ENCODE results near the gene GTF3C4. TPM values are rescaled to one million over a fixed set of nuclear protein-coding genes. Genes with fewer than 3 reads are reported as not detected.

GTF3C4 gene
- total and polyA plus RNA-seq, 2 experiments from 2014 or later, result 6.1 to 19.2 TPM

DNA sequence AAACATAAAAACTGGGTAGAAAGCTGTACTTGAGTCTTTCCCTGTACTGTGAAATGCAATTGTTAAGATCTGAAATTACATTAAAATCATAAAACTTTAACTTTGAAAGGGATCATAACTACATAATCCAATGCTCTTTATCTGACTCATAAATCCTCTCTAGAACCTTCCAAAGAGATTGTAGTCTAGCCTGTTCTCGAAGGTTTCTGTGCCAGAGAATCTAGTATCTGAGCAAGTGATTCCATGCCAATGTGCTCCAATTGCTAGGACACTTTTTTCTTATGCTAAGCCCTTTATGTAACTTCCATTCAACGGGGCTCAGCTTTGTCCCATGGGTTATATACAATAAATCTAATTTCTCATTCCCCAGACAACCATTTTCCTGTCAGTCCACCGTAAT, 21.6 kb upstream of the GTF3C4 start:
- WGBS (ENCODE audit: low lambda C conversion rate, missing lambda C conversion rate), result 87% methylated on average over 3 of the region's 3 CpGs
- H3K4me2 ChIP-seq, result no peak overlapping the region
- DNase-seq (ENCODE audit: low spot score), result no peak
- no peaks in the 10 kb centered on the region for H3K27me3 ChIP-seq
- no peaks in the 10 kb centered on the region for H3K9me2 ChIP-seq (replicated peaks; ENCODE audit: insufficient read depth)
- H3K9me3 ChIP-seq (ENCODE audit: low read depth), result no peaks in the 10 kb centered on the region
- H3K79me2 ChIP-seq, result no peaks in the 10 kb centered on the region
- no peaks in the 10 kb centered on the region for H3K4me1 ChIP-seq (ENCODE audit: insufficient read depth)
- peak overlapping the region; percentile 70 for H3K27ac ChIP-seq
- no peak overlapping the region for H3K4me3 ChIP-seq
- no peak overlapping the region for H2AFZ ChIP-seq
- no peaks in the 10 kb centered on the region for H3K36me3 ChIP-seq (replicated peaks; ENCODE audit: insufficient read depth, low read depth)
- no peak for TF ChIP-seq EZH2 (IDR thresholded peaks at IDR 0.05; ENCODE audit: borderline replicate concordance)
- no peak for TF ChIP-seq EZH2phosphoT487 (IDR thresholded peaks at IDR 0.05; ENCODE audit: low read depth, severe bottlenecking, unreplicated experiment)
- no peaks in the 10 kb centered on the region for H4K20me1 ChIP-seq (ENCODE audit: insufficient read depth, poor library complexity, severe bottlenecking)

GRCh38 chr9:132651259-132651658, 19.0 kb upstream of the GTF3C4 start:
- Histone ChIP-seq H3K9me2 (replicated peaks; ENCODE audit: insufficient read depth) (no peaks in the 10 kb centered on the region), H3K9me3 (ENCODE audit: low read depth) (no peaks in the 10 kb centered on the region), H3K4me1 (ENCODE audit: insufficient read depth) (no peaks in the 10 kb centered on the region), H3K4me3 (no peak overlapping the region), H2AFZ (no peak overlapping the region), H3K4me2 (no peak overlapping the region), H3K27ac (no peak overlapping the region), H4K20me1 (ENCODE audit: insufficient read depth, poor library complexity, severe bottlenecking) (no peaks in the 10 kb centered on the region), H3K27me3 (no peaks in the 10 kb centered on the region), H3K79me2 (no peaks in the 10 kb centered on the region), H3K36me3 (replicated peaks; ENCODE audit: insufficient read depth, low read depth) (no peaks in the 10 kb centered on the region)
- TF ChIP-seq EZH2phosphoT487 (IDR thresholded peaks at IDR 0.05; ENCODE audit: low read depth, severe bottlenecking, unreplicated experiment) (no peak), EZH2 (IDR thresholded peaks at IDR 0.05; ENCODE audit: borderline replicate concordance) (no peak)
- TF ChIP-seq, protein P1, sequence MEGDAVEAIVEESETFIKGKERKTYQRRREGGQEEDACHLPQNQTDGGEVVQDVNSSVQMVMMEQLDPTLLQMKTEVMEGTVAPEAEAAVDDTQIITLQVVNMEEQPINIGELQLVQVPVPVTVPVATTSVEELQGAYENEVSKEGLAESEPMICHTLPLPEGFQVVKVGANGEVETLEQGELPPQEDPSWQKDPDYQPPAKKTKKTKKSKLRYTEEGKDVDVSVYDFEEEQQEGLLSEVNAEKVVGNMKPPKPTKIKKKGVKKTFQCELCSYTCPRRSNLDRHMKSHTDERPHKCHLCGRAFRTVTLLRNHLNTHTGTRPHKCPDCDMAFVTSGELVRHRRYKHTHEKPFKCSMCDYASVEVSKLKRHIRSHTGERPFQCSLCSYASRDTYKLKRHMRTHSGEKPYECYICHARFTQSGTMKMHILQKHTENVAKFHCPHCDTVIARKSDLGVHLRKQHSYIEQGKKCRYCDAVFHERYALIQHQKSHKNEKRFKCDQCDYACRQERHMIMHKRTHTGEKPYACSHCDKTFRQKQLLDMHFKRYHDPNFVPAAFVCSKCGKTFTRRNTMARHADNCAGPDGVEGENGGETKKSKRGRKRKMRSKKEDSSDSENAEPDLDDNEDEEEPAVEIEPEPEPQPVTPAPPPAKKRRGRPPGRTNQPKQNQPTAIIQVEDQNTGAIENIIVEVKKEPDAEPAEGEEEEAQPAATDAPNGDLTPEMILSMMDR (IDR thresholded peaks at IDR 0.05; ENCODE audit: poor library complexity), result peak; percentile 54
- WGBS (ENCODE audit: low lambda C conversion rate, missing lambda C conversion rate), result 75% methylated on average over 6 of the region's 6 CpGs
- DNase-seq (ENCODE audit: low spot score), result peak; percentile 44

GRCh38 chr9:132656299-132656698, 14.0 kb upstream of the GTF3C4 start:
- H3K27me3 ChIP-seq, result no peaks in the 10 kb centered on the region
- 96% methylated on average over 7 of the region's 7 CpGs for WGBS (ENCODE audit: low lambda C conversion rate, missing lambda C conversion rate)
- H2AFZ ChIP-seq, result no peak overlapping the region
- peaks cover 4% of the 10 kb centered on the region for H3K79me2 ChIP-seq
- H4K20me1 ChIP-seq (ENCODE audit: insufficient read depth, poor library complexity, severe bottlenecking), result no peaks in the 10 kb centered on the region
- TF ChIP-seq, protein P1 (IDR thresholded peaks at IDR 0.05; ENCODE audit: poor library complexity), result no peak
- TF ChIP-seq EZH2phosphoT487 (IDR thresholded peaks at IDR 0.05; ENCODE audit: low read depth, severe bottlenecking, unreplicated experiment) (no peak), EZH2 (IDR thresholded peaks at IDR 0.05; ENCODE audit: borderline replicate concordance) (no peak)
- H3K4me3 ChIP-seq, result no peak overlapping the region
- H3K9me2 ChIP-seq (replicated peaks; ENCODE audit: insufficient read depth), result no peaks in the 10 kb centered on the region
- no peak overlapping the region for H3K27ac ChIP-seq
- H3K4me2 ChIP-seq, result no peak overlapping the region
- no peaks in the 10 kb centered on the region for H3K4me1 ChIP-seq (ENCODE audit: insufficient read depth)
- no peaks in the 10 kb centered on the region for H3K9me3 ChIP-seq (ENCODE audit: low read depth)
- no peak for DNase-seq (ENCODE audit: low spot score)
- H3K36me3 ChIP-seq (replicated peaks; ENCODE audit: insufficient read depth, low read depth), result no peaks in the 10 kb centered on the region

DNA sequence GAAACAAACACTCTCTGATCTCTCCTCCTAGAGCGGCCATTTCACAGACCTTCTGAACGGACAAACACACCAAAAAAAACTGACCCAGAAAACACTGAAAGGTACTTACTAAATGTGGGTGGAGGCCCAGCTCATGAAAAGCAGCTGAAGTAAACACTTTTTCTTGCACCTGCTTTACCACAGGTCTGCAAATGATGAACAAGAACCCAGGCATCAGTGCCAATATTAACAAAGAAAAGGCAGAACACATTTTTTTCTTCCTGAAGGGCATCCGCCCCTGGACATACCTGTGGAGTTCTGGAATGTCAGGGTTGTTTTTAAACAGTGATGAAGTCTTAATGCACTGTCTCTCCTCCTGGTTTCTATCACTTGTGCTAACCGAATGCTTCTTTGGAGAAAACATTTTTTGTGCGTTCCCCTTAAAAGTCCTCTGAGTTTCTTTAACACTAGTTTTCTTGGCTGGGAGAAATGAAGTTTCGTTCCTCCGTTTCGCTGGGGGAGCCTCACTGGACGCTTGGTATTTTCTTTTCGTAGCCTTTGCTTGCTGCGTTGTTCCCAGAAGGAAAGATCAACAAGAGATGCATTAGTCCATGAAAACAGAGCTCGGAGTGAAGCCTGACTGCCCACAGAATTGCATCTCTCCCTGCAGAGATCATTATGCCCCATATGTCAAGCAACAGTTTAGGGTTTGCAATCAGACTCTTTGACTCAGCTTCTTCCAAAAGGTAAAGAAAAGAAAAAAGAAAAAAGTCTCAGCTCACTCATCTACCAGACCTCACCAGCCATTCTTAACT, 7.9 kb upstream of the GTF3C4 start:
- H3K79me2 ChIP-seq, result peaks cover 51% of the 10 kb centered on the region

More for the DNA sequence above, 7.9 kb upstream of the GTF3C4 start:
- Histone ChIP-seq H3K4me3 (no peak overlapping the region), H2AFZ (no peak overlapping the region), H4K20me1 (ENCODE audit: insufficient read depth, poor library complexity, severe bottlenecking) (peaks cover 4% of the 10 kb centered on the region), H3K36me3 (replicated peaks; ENCODE audit: insufficient read depth, low read depth) (no peaks in the 10 kb centered on the region), H3K27ac (no peak overlapping the region), H3K4me2 (no peak overlapping the region), H3K9me3 (ENCODE audit: low read depth) (no peaks in the 10 kb centered on the region), H3K4me1 (ENCODE audit: insufficient read depth) (no peaks in the 10 kb centered on the region), H3K27me3 (no peaks in the 10 kb centered on the region), H3K9me2 (replicated peaks; ENCODE audit: insufficient read depth) (no peaks in the 10 kb centered on the region)
- TF ChIP-seq EZH2phosphoT487 (IDR thresholded peaks at IDR 0.05; ENCODE audit: low read depth, severe bottlenecking, unreplicated experiment) (no peak), EZH2 (IDR thresholded peaks at IDR 0.05; ENCODE audit: borderline replicate concordance) (no peak)
- TF ChIP-seq, protein P1 (IDR thresholded peaks at IDR 0.05; ENCODE audit: poor library complexity), result no peak
- DNase-seq (ENCODE audit: low spot score), result no peak
- WGBS (ENCODE audit: low lambda C conversion rate, missing lambda C conversion rate), result 90% methylated on average over 12 of the region's 12 CpGs

All from hepatocyte (in vitro differentiated cells).